Stimulated activated CD4-positive, alpha-beta T cell treated with anti-CD3 and anti-CD28 coated beads, Interleukin-12 subunit alpha, Interleukin-12 subunit beta, amount 100 ng/mL, for 24 hours (primary cell): ENCODE results near the gene ARID5B.

Source experiments
- DNase-seq, 2 experiments: peaks; one replicate each; pipeline ENCODE4 v3.0.0-alpha.2; 2020; ENCODE audit warnings: low read depth in 2 of 2

The ARID5B gene

GRCh38 chr10:62075414-62075813 is 173.9 kb downstream of the ARID5B start:
- no peak for DNase-seq

- DNase-seq: no peak
These were observed 174.4 kb downstream of the ARID5B start for GRCh38 chr10:62075912-62076311.

GRCh38 chr10:62076891-62077290 is 175.4 kb downstream of the ARID5B start:
- DNase-seq: no peak

GRCh38 chr10:62077330-62078015 is 176.0 kb downstream of the ARID5B start:
- DNase-seq: no peak

GRCh38 chr10:62079885-62080559 is 178.5 kb downstream of the ARID5B start:
- no peak for DNase-seq

- DNase-seq: no peak
These were observed 179.4 kb downstream of the ARID5B start for GRCh38 chr10:62080905-62081304.

- no peak for DNase-seq
These were observed 180.1 kb downstream of the ARID5B start for GRCh38 chr10:62081341-62082270.

- no peak for DNase-seq
These were observed 180.8 kb downstream of the ARID5B start for GRCh38 chr10:62082271-62082656.

GRCh38 chr10:62082729-62083411 is 181.4 kb downstream of the ARID5B start:
- no peak for DNase-seq

- DNase-seq: no peak
These were observed 182.1 kb downstream of the ARID5B start for GRCh38 chr10:62083412-62084267.

- DNase-seq: no peak
These were observed 183.0 kb downstream of the ARID5B start for GRCh38 chr10:62084451-62084850.

GRCh38 chr10:62085404-62085803 is 183.9 kb downstream of the ARID5B start:
- no peak for DNase-seq

GRCh38 chr10:62085821-62086220 is 184.3 kb downstream of the ARID5B start:
- DNase-seq: no peak

- no peak for DNase-seq
These were observed 185.8 kb downstream of the ARID5B start for GRCh38 chr10:62087329-62087728.

GRCh38 chr10:62088786-62089185 is 187.3 kb downstream of the ARID5B start:
- DNase-seq: no peak

GRCh38 chr10:62092301-62093030 is 191.0 kb downstream of the ARID5B start:
- no peak for DNase-seq

GRCh38 chr10:62093863-62094291 is 192.4 kb downstream of the ARID5B start:
- no peak for DNase-seq

GRCh38 chr10:62095181-62096122 is 194.0 kb downstream of the ARID5B start:
- DNase-seq: no peak
